GM12878 (cell line): ENCODE measurements around the gene COL24A1.
"Not testable (repeated sequence)": the region's sequence is repeated elsewhere in the genome, so short reads cannot be mapped to it uniquely, and the experiment has no call there.

Source experiments
- BCL3 ChIP-seq: IDR thresholded peaks from 2 replicates; pipeline ENCODE4 v1.6.1; 2011; ENCODE audit warnings: borderline replicate concordance, low read depth, mild to moderate bottlenecking, moderate library complexity, low read length; ENCODE audit not compliant: insufficient read depth, poor library complexity, severe bottlenecking
- FOXM1 ChIP-seq: IDR thresholded peaks from 2 replicates; pipeline ENCODE4 v1.6.1; 2012; ENCODE audit warnings: low read depth, mild to moderate bottlenecking, inconsistent platforms, low read length, moderate library complexity
- MEF2A ChIP-seq: IDR thresholded peaks from 2 replicates; pipeline ENCODE4 v1.6.1; 2011; ENCODE audit warnings: low read depth, mild to moderate bottlenecking, low read length, moderate library complexity; ENCODE audit not compliant: insufficient read depth
- MEF2B ChIP-seq: fragments of 450-650 bp; IDR thresholded peaks from 2 replicates; pipeline ENCODE4 v1.6.1; 2018; ENCODE audit warnings: mild to moderate bottlenecking, moderate library complexity; ENCODE audit not compliant: partially characterized antibody, poor library complexity, severe bottlenecking
- RCOR1 ChIP-seq: conservative IDR thresholded peaks from 2 replicates; pipeline ENCODE4 v1.6.1; 2012; ENCODE audit warnings: low read depth, low read length, improper control_type of control experiment
- SIN3A ChIP-seq: IDR thresholded peaks from 2 replicates; pipeline ENCODE4 v1.6.1; 2012; ENCODE audit warnings: low read depth, low read length, improper control_type of control experiment
- SREBF2 ChIP-seq: IDR thresholded peaks from 2 replicates; pipeline ENCODE4 v1.6.1; 2012; ENCODE audit warnings: mild to moderate bottlenecking, low read length

GRCh38 chr1:86072474-86072873, 84.1 kb downstream of the COL24A1 start:
- TF ChIP-seq FOXM1, RCOR1, SREBF2, MEF2B, BCL3, MEF2A, SIN3A: not testable (repeated sequence)
